Suprapubic skin (tissue), 4 donors: ENCODE results near the gene MTCL1.

ENCODE experiments used
- CTCF ChIP-seq, 2 donors: fragments of 200-600 bp in 1 of 2; fragments of 450-650 bp in 1 of 2; sonication (generic) in 1 of 2; IDR thresholded peaks; one replicate each; pipeline ENCODE4 v1.5.1; 2016 to 2019; ENCODE audit warnings: antibody characterized with exemption in 2 of 2, mild to moderate bottlenecking in 1 of 2, moderate library complexity in 1 of 2
- EP300 ChIP-seq: sonication (generic); formaldehyde crosslinking; IDR thresholded peaks from one replicate; pipeline ENCODE4 v1.6.1; 2017; ENCODE audit warnings: antibody characterized with exemption
- POLR2A ChIP-seq, 2 donors: fragments of 450-650 bp; IDR thresholded peaks; one replicate each; pipeline ENCODE4 v1.6.1; 2017; ENCODE audit warnings: antibody characterized with exemption in 2 of 2, mild to moderate bottlenecking in 2 of 2, moderate library complexity in 2 of 2
- POLR2AphosphoS5 ChIP-seq, 3 donors: sonication (generic); formaldehyde crosslinking; IDR thresholded peaks; one replicate each; pipeline ENCODE4 v1.6.1; 2017; ENCODE audit warnings: antibody characterized with exemption in 3 of 3

- TF ChIP-seq CTCF (IDR thresholded peaks at IDR 0.05) (no peak), POLR2AphosphoS5 (IDR thresholded peaks at IDR 0.05) (no peak), POLR2A (IDR thresholded peaks at IDR 0.05) (no peak), EP300 (no peak)
These were observed 73.9 kb downstream of the MTCL1 start for GRCh38 chr18:8779251-8779650.
